Nephron progenitor cell (in vitro differentiated cells): Measurements from ENCODE around the gene P2RY14.

ENCODE experiments used
- DNase-seq: peaks from one replicate; pipeline ENCODE4 v3.0.0; 2021
- H3K27ac Mint-ChIP-seq: 2 replicates; pipeline ENCODE4 v1.8.0; 2021; ENCODE audit warnings: mild to moderate bottlenecking, moderate library complexity, mixed read lengths
- H3K27me3 Mint-ChIP-seq: 2 replicates; pipeline ENCODE4 v1.8.0; 2021; ENCODE audit warnings: mild to moderate bottlenecking, low read depth, mixed read lengths; ENCODE audit not compliant: poor library complexity
- H3K36me3 Mint-ChIP-seq: 2 replicates; pipeline ENCODE4 v1.8.0; 2021; ENCODE audit warnings: low read depth, mixed read lengths
- H3K4me1 Mint-ChIP-seq: 2 replicates; pipeline ENCODE4 v1.8.0; 2021; ENCODE audit warnings: mixed read lengths
- H3K4me3 Mint-ChIP-seq: 2 replicates; pipeline ENCODE4 v1.8.0; 2021; ENCODE audit warnings: mild to moderate bottlenecking, moderate library complexity, mixed read lengths
- H3K9me3 Mint-ChIP-seq: 2 replicates; pipeline ENCODE4 v1.8.0; 2021; ENCODE audit warnings: mild to moderate bottlenecking, moderate library complexity, mixed read lengths
- CTCF ChIP-seq: fragments of 200-600 bp; sonication (generic); IDR thresholded peaks from 2 replicates; pipeline ENCODE4 v1.5.0; 2021; ENCODE audit warnings: antibody characterized with exemption

Gene P2RY14

GRCh38 chr3:151216641-151217607 lies 61.4 kb downstream of the P2RY14 start:
- DNase-seq, result no peak
- no peak overlapping the region for H3K4me3 Mint-ChIP-seq
- H3K4me1 Mint-ChIP-seq, result no peaks in the 10 kb centered on the region
- TF ChIP-seq CTCF, result no peak
- H3K27ac Mint-ChIP-seq, result no peak overlapping the region
- peaks cover 22% of the 10 kb centered on the region for H3K9me3 Mint-ChIP-seq
- H3K27me3 Mint-ChIP-seq, result peaks cover 7% of the 10 kb centered on the region
- H3K36me3 Mint-ChIP-seq, result peaks cover 38% of the 10 kb centered on the region

GRCh38 chr3:151214459-151214858 lies 63.9 kb downstream of the P2RY14 start:
- H3K27ac Mint-ChIP-seq, result no peak overlapping the region
- TF ChIP-seq CTCF, result no peak
- H3K9me3 Mint-ChIP-seq, result no peaks in the 10 kb centered on the region
- peaks cover 14% of the 10 kb centered on the region for H3K36me3 Mint-ChIP-seq
- H3K27me3 Mint-ChIP-seq, result no peaks in the 10 kb centered on the region
- H3K4me3 Mint-ChIP-seq, result no peak overlapping the region
- H3K4me1 Mint-ChIP-seq, result peaks cover 7% of the 10 kb centered on the region
- no peak for DNase-seq

GRCh38 chr3:151213881-151214280 lies 64.5 kb downstream of the P2RY14 start:
- H3K27me3 Mint-ChIP-seq, result no peaks in the 10 kb centered on the region
- H3K4me1 Mint-ChIP-seq, result peaks cover 7% of the 10 kb centered on the region
- H3K36me3 Mint-ChIP-seq, result peaks cover 8% of the 10 kb centered on the region
- no peak for DNase-seq
- TF ChIP-seq CTCF, result no peak
- no peak overlapping the region for H3K4me3 Mint-ChIP-seq
- no peaks in the 10 kb centered on the region for H3K9me3 Mint-ChIP-seq
- H3K27ac Mint-ChIP-seq, result no peak overlapping the region

- H3K9me3 Mint-ChIP-seq, result no peaks in the 10 kb centered on the region
- no peak overlapping the region for H3K4me3 Mint-ChIP-seq
- TF ChIP-seq CTCF, result no peak
Observed at GRCh38 chr3:151213151-151213550, 65.2 kb downstream of the P2RY14 start.

GRCh38 chr3:151210676-151211381 lies 67.5 kb downstream of the P2RY14 start:
- TF ChIP-seq CTCF, result no peak
- Mint-ChIP-seq H3K27me3 (no peaks in the 10 kb centered on the region), H3K27ac (no peak overlapping the region), H3K4me3 (no peak overlapping the region), H3K36me3 (peaks cover 17% of the 10 kb centered on the region), H3K9me3 (no peaks in the 10 kb centered on the region), H3K4me1 (peaks cover 7% of the 10 kb centered on the region)
- no peak for DNase-seq

More at GRCh38 chr3:151213151-151213550, 65.2 kb downstream of the P2RY14 start:
- peaks cover 7% of the 10 kb centered on the region for H3K4me1 Mint-ChIP-seq
- H3K27me3 Mint-ChIP-seq, result no peaks in the 10 kb centered on the region
- DNase-seq, result no peak
- peaks cover 6% of the 10 kb centered on the region for H3K36me3 Mint-ChIP-seq
- H3K27ac Mint-ChIP-seq, result peak overlapping the region; percentile 9
